NT2/D1 (cell line): ENCODE measurements around the gene FHDC1.
A peak's percentile ranks its signal among the peaks of the same experiment; 100 is the strongest.

Experiments
- DNase-seq: peaks from one replicate; pipeline ENCODE4 v3.0.0-alpha.2; 2011; ENCODE audit warnings: low read depth, low spot score
- H3K27me3 ChIP-seq: 2 replicates; pipeline ENCODE4 v1.6.0; 2011; ENCODE audit warnings: mild to moderate bottlenecking; ENCODE audit not compliant: insufficient read length, insufficient read depth
- H3K36me3 ChIP-seq: 2 replicates; pipeline ENCODE4 v1.6.1; 2011; ENCODE audit warnings: mild to moderate bottlenecking, low read length, mixed read lengths; ENCODE audit not compliant: insufficient read depth, insufficient read length
- H3K4me1 ChIP-seq: 2 replicates; pipeline ENCODE4 v1.5.1; 2011; ENCODE audit not compliant: insufficient read depth, insufficient read length
- H3K4me3 ChIP-seq: 2 replicates; pipeline ENCODE4 v1.5.1; 2011; ENCODE audit warnings: low read depth; ENCODE audit not compliant: insufficient read length
- H3K9ac ChIP-seq: 2 replicates; pipeline ENCODE4 v1.6.0; 2011; ENCODE audit warnings: low read depth; ENCODE audit not compliant: insufficient read length
- H3K9me3 ChIP-seq: 2 replicates; pipeline ENCODE4 v1.5.1; 2011; ENCODE audit warnings: mild to moderate bottlenecking, low read length; ENCODE audit not compliant: insufficient read depth
- SUZ12 ChIP-seq: IDR thresholded peaks from 2 replicates; pipeline ENCODE4 v1.6.1; 2011; ENCODE audit not compliant: insufficient read length, insufficient read depth; ENCODE audit errors: extremely low read depth
- YY1 ChIP-seq: IDR thresholded peaks from 2 replicates; pipeline ENCODE4 v1.6.1; 2011; ENCODE audit not compliant: insufficient read length, insufficient read depth
- ZNF274 ChIP-seq: IDR thresholded peaks from 2 replicates; pipeline ENCODE4 v1.6.1; 2011; ENCODE audit warnings: mild to moderate bottlenecking, low read depth, low read length

Gene FHDC1

DNA sequence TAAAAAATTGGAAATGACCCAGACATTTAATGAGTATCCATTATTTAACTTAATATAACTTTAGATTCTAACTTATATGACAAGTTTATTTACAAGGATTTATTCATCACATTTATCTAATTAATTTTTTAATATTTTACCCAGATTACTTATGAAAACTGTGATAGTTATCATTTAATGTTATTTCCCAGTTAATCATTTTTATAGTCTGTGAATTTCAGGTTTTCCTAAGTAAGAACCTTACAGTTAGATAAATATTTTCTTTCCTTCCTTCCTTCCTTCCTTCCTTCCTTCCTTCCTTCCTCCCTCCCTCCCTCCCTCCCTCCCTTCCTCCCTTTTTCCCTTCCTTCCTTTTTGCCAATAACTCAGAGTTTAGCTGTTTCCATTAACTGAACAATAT is 14.8 kb upstream of the FHDC1 start:
- Histone ChIP-seq H3K4me3 (no peak overlapping the region), H3K4me1 (no peaks in the 10 kb centered on the region), H3K36me3 (no peaks in the 10 kb centered on the region), H3K27me3 (no peaks in the 10 kb centered on the region), H3K9me3 (peaks cover 27% of the 10 kb centered on the region), H3K9ac (no peak overlapping the region)
- DNase-seq = no peak
- TF ChIP-seq SUZ12 (no peak), ZNF274 (no peak), YY1 (no peak)

DNA sequence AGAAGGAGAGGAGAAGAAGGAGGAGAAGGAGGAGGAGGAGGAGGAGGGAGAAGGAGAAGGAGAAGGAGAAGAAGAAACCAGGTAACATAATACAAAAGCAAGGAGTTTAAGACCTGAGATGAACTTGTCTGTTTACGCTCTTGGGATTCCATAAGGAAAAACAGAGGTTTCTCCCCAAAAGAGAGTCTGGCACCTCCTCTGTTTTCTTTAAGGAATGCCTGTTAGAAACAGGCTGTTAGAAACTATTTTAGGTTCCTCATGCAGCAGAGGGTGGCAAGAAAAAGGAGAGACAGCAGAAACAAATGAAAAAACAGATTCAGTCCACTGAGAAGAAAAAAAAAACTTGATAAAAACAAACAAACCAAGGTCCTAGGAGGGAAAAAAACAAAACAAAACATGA is 10.3 kb upstream of the FHDC1 start:
- no peaks in the 10 kb centered on the region for H3K4me1 ChIP-seq
- H3K9ac ChIP-seq = no peak overlapping the region
- no peaks in the 10 kb centered on the region for H3K27me3 ChIP-seq
- H3K4me3 ChIP-seq = no peak overlapping the region
- H3K36me3 ChIP-seq = no peaks in the 10 kb centered on the region
- DNase-seq = no peak
- H3K9me3 ChIP-seq = peaks cover under 1% of the 10 kb centered on the region
- no peak for TF ChIP-seq ZNF274
- no peak for TF ChIP-seq SUZ12
- no peak for TF ChIP-seq YY1

DNA sequence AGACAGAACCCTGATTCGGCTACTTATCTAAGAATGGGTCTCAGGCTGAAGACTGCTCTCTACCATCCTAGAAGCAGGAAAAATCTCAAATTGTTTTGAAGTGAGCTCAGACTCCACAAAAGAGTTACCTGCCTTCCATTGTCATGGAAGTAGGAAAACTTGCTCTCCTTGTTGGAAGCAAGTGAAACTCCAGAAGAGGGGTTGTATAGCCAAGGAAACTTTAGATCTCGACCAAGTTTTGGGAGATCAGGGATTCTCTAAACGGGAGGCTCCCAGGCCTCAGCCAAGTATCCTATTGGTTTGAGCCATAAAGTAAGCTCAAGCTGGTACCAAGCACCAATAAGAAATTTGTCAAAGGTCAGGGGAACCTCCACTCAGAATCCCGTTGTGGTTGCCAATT is 9.2 kb upstream of the FHDC1 start:
- TF ChIP-seq YY1 = no peak
- no peak for TF ChIP-seq ZNF274
- TF ChIP-seq SUZ12 = no peak
- Histone ChIP-seq H3K9me3 (no peaks in the 10 kb centered on the region), H3K27me3 (no peaks in the 10 kb centered on the region), H3K4me3 (no peak overlapping the region), H3K9ac (no peak overlapping the region), H3K4me1 (no peaks in the 10 kb centered on the region), H3K36me3 (no peaks in the 10 kb centered on the region)
- DNase-seq = no peak

DNA sequence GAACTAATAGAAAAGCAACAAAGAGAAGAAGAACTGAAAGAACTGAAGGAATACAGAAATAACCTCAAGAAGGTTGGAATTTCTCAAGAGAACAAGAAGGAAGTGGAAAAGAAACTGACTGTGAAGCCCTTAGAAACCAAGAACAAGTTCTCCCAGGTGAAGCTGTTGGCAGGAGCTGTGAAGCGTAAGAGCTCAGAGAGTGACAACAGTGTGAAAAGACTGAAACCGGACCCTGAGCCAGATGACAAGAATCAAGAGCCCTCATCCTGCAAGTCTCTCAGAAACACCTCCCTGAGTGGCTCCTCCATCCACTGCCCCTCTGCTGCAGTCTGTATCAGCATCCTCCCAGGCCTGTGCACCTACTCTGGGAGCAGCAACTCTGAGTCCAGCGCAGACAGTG is 8.4 kb upstream of the FHDC1 start:
- DNase-seq = no peak
- Histone ChIP-seq H3K9ac (no peak overlapping the region), H3K27me3 (no peaks in the 10 kb centered on the region), H3K36me3 (no peaks in the 10 kb centered on the region), H3K4me1 (no peaks in the 10 kb centered on the region), H3K4me3 (no peak overlapping the region), H3K9me3 (no peaks in the 10 kb centered on the region)
- TF ChIP-seq SUZ12 (no peak), YY1 (no peak), ZNF274 (no peak)

DNA sequence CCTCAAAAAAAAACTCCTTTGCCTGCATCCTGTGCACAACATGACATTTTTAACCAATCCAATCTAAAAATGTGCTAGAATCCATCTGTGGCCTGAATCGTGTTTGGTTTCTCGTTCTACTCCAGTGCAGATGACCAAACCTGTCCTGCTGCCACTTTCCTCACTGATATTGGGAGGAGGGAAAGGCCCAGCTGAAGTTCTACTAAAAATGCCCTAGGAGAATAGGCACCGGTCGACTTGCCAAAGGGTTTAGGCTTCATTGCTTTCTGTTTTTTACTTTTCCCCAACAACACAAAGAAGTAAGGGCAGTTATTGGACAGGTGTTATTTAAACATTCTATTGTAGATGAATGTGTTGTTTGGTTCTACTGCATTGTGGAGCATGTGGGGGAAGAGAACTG is 7.8 kb upstream of the FHDC1 start:
- Histone ChIP-seq H3K9me3 (no peaks in the 10 kb centered on the region), H3K27me3 (no peaks in the 10 kb centered on the region), H3K4me1 (no peaks in the 10 kb centered on the region), H3K36me3 (no peaks in the 10 kb centered on the region), H3K4me3 (no peak overlapping the region), H3K9ac (no peak overlapping the region)
- no peak for DNase-seq
- TF ChIP-seq YY1 = no peak
- TF ChIP-seq SUZ12 = no peak

DNA sequence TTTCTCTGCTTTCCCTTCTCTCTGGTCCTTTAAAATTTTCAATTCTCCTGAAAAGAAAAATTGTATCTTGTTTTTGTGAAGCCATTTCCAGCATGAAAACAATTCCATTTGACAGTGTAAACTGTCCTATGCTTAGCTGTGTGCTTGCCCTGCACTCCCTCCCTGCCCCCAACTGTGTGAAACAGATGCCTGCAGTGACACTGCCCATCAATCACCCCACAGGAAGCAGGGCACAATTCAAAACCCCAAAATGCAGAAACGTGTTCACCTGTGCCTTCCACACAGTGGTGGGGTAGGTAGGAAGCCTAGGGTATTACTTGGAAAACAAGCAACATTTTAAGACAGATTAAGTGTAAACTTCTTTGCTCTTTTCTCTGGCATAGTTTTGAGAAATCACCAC is 6.2 kb upstream of the FHDC1 start:
- no peak for DNase-seq
- no peaks in the 10 kb centered on the region for H3K27me3 ChIP-seq
- H3K36me3 ChIP-seq = no peaks in the 10 kb centered on the region
- no peak for TF ChIP-seq SUZ12
- no peak for TF ChIP-seq YY1
- no peak for TF ChIP-seq ZNF274
- no peaks in the 10 kb centered on the region for H3K4me1 ChIP-seq
- no peak overlapping the region for H3K9ac ChIP-seq
- no peaks in the 10 kb centered on the region for H3K9me3 ChIP-seq
- no peak overlapping the region for H3K4me3 ChIP-seq

DNA sequence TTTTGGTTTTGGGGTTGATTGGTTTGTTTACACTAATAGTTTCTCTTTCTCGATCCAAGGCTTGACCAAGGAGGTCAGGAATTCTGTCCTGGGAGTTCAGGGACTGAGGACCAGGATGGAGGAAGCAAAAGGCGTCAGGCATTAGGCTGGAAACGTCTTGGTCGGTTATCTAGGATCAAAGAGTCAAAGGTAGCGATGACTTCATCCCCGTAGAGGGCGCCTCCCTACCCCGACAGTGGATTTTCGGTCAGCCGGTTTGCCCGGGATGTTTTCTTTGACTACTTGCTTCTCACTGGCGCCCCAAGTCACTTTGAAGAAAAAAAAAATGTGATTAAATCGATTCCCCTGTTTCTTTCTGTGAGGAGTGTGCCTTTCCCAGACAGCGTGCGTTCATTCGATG is 980 bp upstream of the FHDC1 start:
- H3K9ac ChIP-seq = no peak overlapping the region
- peak; percentile 47 for DNase-seq
- H3K27me3 ChIP-seq = peaks cover 27% of the 10 kb centered on the region
- no peaks in the 10 kb centered on the region for H3K9me3 ChIP-seq
- no peaks in the 10 kb centered on the region for H3K36me3 ChIP-seq
- peak overlapping the region; percentile 75 for H3K4me3 ChIP-seq
- H3K4me1 ChIP-seq = no peaks in the 10 kb centered on the region
- TF ChIP-seq YY1 (no peak), ZNF274 (no peak), SUZ12 (no peak)
